GM12892 (cell line): Measurements from ENCODE around the gene GNAT3.

Experiments
- POLR2A ChIP-seq: IDR thresholded peaks from 2 replicates; pipeline ENCODE4 v1.6.1; 2011; ENCODE audit warnings: low read depth, low read length, control low read depth
- POLR2AphosphoS5 ChIP-seq: IDR thresholded peaks from 2 replicates; pipeline ENCODE4 v1.6.1; 2011; ENCODE audit warnings: low read depth, low read length, control low read depth

DNA sequence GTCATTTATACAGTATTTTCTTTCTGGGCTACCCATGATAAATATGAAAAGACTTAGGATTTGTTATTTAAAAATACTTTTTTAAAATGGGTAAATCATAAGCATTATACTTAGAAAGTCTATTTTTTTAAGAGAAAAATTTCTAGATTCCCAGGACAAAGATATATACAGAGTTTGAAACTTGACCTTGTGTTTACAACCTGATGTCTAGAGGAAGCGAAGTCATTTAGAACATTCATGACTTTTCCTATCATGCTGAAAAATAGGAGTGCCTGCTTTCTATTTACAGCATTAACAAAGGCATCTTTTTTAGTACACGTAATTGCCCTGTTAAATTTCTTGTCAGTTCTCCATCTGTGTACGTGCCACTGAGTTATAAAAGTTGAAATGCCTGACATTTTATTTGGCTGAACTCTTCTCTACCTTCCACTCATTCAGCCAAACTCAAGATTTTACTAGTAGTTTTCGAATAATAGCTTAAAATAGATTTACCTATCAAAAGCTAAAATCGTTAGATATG is 23.0 kb downstream of the GNAT3 start:
- TF ChIP-seq POLR2AphosphoS5: no peak
- TF ChIP-seq POLR2A: no peak
